LNCAP (cell line): ENCODE results near the gene C14orf180.

ENCODE experiments used
- TF ChIP-seq, protein P1 (sequence below): fragments of 450-650 bp; IDR thresholded peaks from 2 replicates; pipeline ENCODE4 v1.5.1; 2017; ENCODE audit warnings: mild to moderate bottlenecking

Gene C14orf180

DNA sequence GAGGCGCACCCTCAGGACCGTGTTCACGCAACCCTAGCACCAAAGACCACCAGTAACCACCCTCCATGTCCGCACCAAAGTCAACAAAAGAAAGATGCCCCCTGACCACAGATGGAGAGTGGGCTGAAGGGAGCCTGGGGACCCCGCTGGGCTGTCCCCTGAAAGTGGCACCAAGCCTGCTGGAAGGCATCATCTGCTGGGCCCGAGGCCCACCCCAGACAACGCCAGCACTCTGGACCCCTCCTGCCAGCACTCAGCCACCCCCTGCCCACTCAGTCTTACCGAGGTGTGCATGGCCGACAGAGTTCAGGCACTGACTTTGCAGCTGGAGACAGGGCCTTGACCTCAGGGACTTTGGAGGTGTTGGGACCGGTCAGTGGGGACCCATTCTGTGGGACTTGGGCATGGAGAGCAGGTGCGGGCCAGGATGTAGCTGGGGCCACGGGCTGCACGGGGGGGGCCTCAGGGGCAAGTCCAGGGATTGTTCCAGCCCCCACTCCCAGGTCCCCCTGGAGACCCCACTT is 59.4 kb downstream of the C14orf180 start:
- TF ChIP-seq, protein P1, sequence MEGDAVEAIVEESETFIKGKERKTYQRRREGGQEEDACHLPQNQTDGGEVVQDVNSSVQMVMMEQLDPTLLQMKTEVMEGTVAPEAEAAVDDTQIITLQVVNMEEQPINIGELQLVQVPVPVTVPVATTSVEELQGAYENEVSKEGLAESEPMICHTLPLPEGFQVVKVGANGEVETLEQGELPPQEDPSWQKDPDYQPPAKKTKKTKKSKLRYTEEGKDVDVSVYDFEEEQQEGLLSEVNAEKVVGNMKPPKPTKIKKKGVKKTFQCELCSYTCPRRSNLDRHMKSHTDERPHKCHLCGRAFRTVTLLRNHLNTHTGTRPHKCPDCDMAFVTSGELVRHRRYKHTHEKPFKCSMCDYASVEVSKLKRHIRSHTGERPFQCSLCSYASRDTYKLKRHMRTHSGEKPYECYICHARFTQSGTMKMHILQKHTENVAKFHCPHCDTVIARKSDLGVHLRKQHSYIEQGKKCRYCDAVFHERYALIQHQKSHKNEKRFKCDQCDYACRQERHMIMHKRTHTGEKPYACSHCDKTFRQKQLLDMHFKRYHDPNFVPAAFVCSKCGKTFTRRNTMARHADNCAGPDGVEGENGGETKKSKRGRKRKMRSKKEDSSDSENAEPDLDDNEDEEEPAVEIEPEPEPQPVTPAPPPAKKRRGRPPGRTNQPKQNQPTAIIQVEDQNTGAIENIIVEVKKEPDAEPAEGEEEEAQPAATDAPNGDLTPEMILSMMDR: no peak

DNA sequence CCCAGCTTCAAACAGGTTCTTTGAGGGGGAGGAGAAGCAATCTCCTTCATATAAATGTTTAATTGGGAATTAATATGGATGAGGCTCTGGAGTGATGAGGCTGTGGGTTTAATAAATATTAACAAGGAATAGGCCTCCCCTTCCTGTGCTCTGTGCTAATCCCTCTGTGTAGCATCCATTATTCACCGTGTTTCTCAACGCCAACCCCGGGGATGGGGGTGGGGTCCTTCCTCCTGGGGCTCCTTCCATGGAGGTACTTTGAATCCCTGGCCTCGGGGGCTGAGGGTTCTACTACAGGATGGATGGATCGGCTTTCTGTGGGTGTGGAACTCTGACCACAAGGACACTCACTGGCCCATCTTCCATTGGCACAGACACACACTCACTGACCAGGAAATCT is 59.9 kb downstream of the C14orf180 start:
- TF ChIP-seq, protein P1: no peak
